VCaP (cell line): ENCODE results near the gene ZMIZ1.
A peak's percentile ranks its signal among the peaks of the same experiment; 100 is the strongest.

ENCODE experiments used
- H3K27ac ChIP-seq: fragments of 450-650 bp; 2 replicates; pipeline ENCODE4 v1.5.1; 2017
- CTCF ChIP-seq: fragments of 450-650 bp; conservative IDR thresholded peaks from 2 replicates; pipeline ENCODE4 v1.5.1; 2017; ENCODE audit warnings: mild to moderate bottlenecking, moderate library complexity

Gene ZMIZ1

GRCh38 chr10:79347894-79348639 lies 279.3 kb downstream of the ZMIZ1 start:
- peak overlapping the region; percentile 93 for H3K27ac ChIP-seq
- TF ChIP-seq CTCF = no peak

- H3K27ac ChIP-seq = peak overlapping the region; percentile 93; the same call in 1 of the 2 replicates
- no peak for TF ChIP-seq CTCF
Observed at GRCh38 chr10:79348640-79348988, 279.8 kb downstream of the ZMIZ1 start.

GRCh38 chr10:79349072-79349491 lies 280.3 kb downstream of the ZMIZ1 start:
- no peak for TF ChIP-seq CTCF
- no peak overlapping the region for H3K27ac ChIP-seq

GRCh38 chr10:79349766-79350406 lies 281.1 kb downstream of the ZMIZ1 start:
- H3K27ac ChIP-seq = no peak overlapping the region

GRCh38 chr10:79350407-79351154 lies 281.8 kb downstream of the ZMIZ1 start:
- no peak for TF ChIP-seq CTCF
- H3K27ac ChIP-seq = no peak overlapping the region

More at GRCh38 chr10:79349766-79350406, 281.1 kb downstream of the ZMIZ1 start:
- TF ChIP-seq CTCF = no peak

- no peak overlapping the region for H3K27ac ChIP-seq
- TF ChIP-seq CTCF = no peak
Observed at GRCh38 chr10:79351332-79351731, 282.6 kb downstream of the ZMIZ1 start.
